Motor neuron (in vitro differentiated cells): ENCODE measurements around the gene CAPN8. TPM values are rescaled to one million over a fixed set of nuclear protein-coding genes. Genes with fewer than 3 reads are reported as not detected.

Source experiments
- ATAC-seq, 8 experiments: fragments of 200-7000 bp; cut with Tn5 transposase; replicated peaks in 6 of 8; 2 replicates each; pipeline ENCODE4 v1.8.0; 2021; ENCODE audit warnings: mild to moderate bottlenecking in 8 of 8, moderate library complexity in 8 of 8
- H3K27ac ChIP-seq, 2 donors: fragments of 250-450 bp; sonication (Bioruptor Pico); 2 replicates each; pipeline ENCODE4 v1.9.0; 2021; ENCODE audit warnings: antibody characterized with exemption in 2 of 2, mild to moderate bottlenecking in 2 of 2, moderate library complexity in 1 of 2
- H3K4me1 ChIP-seq, 2 donors: fragments of 250-450 bp; sonication (Bioruptor Pico); replicated peaks in 1 of 2; 2 replicates each; pipeline ENCODE4 v1.6.1; 2021; ENCODE audit warnings: antibody characterized with exemption in 2 of 2, mild to moderate bottlenecking in 2 of 2, moderate library complexity in 1 of 2
- H3K4me3 ChIP-seq, 5 donors: fragments of 250-450 bp; sonication (Bioruptor Pico); 2 replicates each; pipeline ENCODE4 v1.9.0; 2021; ENCODE audit warnings: antibody characterized with exemption in 5 of 5, mild to moderate bottlenecking in 5 of 5, moderate library complexity in 4 of 5
- WGBS, 10 experiments: fragments of 450-650 bp; shearing (Covaris generic); methylation state at CpG; one replicate each; pipeline ENCODE4 v1.0.0; 2022; 5-methylcytosine and 5-hydroxymethylcytosine counted together
- in situ Hi-C, 9 experiments: fragments of 400-800 bp; cut with MboI; loops; one replicate each; pipeline ENCODE4 v1.15.0; 2021; ENCODE audit warnings: low sequenced_read_pairs in 9 of 9, low pct_unique_long_range_greater_than_20kb in 2 of 9; ENCODE audit not compliant: unreplicated experiment in 9 of 9
- total RNA-seq, 8 experiments: library from RNA; unstranded; fragments of 300-600 nt; gene quantifications; 2 replicates each; pipeline versions ENCODE4 v1.2.3 to v1.2.4, GENCODE V29; 2022

The CAPN8 gene
- total RNA-seq, 8 experiments from 2014 or later, result 0.05 to 6.1 (median 1.5) TPM; not detected in 1

DNA sequence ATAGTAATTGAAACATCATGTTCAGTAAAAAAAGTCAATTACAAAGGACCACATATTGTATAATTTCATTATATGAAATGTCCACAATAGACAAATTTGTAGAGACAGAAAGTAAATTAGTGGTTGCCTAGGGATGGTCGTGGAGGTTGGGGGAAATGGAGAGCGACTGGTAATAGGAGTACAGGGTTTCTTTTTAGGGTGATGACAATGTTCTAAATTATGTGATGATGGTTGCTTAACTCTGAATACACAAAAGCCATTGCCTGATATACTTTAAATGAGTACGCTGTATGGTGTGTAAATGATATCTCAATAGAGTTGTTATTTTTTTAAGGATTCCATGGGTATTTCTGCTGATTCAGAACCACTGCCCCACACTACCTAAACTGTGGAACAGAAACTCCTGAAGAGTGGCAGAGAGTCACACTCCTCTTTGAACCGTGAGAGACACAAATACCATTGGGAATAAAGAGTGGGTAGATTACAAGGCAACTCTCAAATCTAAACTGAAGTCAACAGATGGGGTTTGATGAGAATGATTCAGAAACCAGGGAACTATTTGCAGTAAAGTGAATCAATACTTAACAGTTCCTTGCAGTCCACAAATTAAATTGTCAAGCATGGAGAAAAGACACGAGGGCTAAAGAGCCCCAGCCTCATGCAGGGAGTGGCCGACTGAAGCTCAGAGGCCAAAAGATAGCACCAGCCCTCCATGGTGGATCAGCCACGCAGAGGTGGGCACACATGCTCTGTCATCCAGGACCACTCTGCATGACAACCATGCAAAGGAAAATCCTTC, 118.0 kb downstream of the CAPN8 start:
- Histone ChIP-seq H3K4me1 (peaks cover 0 to 3% of the 10 kb centered on the region in 2 donors), H3K4me3 (no peak overlapping the region), H3K27ac (no peak overlapping the region)
- ATAC-seq, result no peak
- in situ Hi-C loops, result no loop called here
- WGBS, 10 experiments, result 58 to 100% (median 80%) methylated on average over 1 to 7 of the region's 7 CpGs; no CpG with 5 or more reads in 1 of the 10 experiments

DNA sequence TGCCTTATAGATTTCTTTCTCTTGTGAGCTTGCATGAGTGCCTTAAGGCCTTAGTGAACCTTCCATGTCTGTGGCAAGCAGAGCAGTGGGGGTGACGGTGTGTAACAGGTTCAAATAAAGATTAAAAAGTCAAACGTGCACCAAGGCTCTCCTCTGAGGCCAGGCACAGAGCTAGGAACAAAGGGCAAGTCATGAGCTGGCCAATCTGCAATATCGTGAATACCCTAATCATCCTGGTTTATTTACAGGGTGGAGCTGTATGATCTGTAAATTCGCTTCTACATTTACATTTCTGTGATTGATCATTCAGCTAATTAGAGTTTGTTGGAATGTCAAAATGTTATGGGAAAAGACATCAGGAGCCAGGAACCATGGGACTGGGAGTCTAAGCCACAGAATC, 120.2 kb downstream of the CAPN8 start:
- no peak overlapping the region for H3K4me3 ChIP-seq
- peak in 3 of 8 experiments; percentile 45 to 91 (median 52) for ATAC-seq
- H3K27ac ChIP-seq, result no peak overlapping the region
- in situ Hi-C loops, result no loop called here
- peaks cover 0 to 3% of the 10 kb centered on the region in 2 donors for H3K4me1 ChIP-seq
- WGBS, 10 experiments, result 13 to 89% (median 77%) methylated on average over 1 to 4 of the region's 4 CpGs; no CpG with 5 or more reads in 1 of the 10 experiments

DNA sequence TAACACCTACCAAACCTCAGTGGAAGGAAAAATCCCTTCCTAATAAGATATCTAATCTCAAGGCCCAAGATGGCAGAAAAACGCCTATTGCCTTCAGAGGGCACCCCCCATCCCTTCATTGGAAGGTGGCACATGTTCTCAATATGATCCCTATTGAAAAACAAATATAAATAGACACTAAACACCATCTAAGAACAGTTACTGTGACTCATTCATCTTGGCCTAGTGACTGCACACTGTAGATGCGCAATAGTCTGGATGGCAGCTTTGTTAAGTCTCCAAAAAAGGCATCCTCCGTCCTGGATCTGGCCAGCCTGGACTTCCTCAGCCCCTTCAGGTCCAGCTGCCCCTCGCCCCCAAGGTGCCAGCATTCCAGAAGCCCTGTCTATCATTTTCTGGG, 121.9 kb downstream of the CAPN8 start:
- H3K4me3 ChIP-seq, result no peak overlapping the region
- no peaks in the 10 kb centered on the region for H3K4me1 ChIP-seq
- no peak overlapping the region for H3K27ac ChIP-seq
- peak in 1 of 8 experiments; percentile 52 for ATAC-seq
- in situ Hi-C loops, result no loop called here
- 0 to 90% (median 57%) methylated on average over 1 to 4 of the region's 4 CpGs; no CpG with 5 or more reads in 2 of the 10 experiments for WGBS, 10 experiments

DNA sequence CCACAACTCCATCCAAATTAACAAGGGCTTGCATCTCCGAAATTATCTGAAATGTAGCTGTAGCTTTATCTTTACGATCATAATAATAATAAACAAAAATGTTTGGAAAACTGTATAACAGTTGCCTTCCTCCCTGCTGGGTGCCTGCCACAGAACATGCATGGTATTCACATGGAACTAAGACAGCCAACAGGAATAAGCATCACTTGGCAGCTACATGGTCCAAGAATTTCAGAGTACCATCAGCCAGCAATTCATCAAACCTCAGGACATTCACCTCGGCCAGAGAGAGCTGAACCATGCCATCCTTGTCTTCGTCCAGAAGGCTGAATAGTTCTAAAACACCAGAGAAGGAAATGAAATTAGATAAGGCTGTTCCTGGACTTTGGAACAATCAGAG, 122.7 kb downstream of the CAPN8 start:
- Histone ChIP-seq H3K4me1 (no peaks in the 10 kb centered on the region), H3K4me3 (no peak overlapping the region), H3K27ac (no peak overlapping the region)
- no peak for ATAC-seq
- in situ Hi-C loops, result no loop called here
- 19 to 90% (median 60%) methylated on average over 2 to 4 of the region's 4 CpGs for WGBS, 10 experiments

DNA sequence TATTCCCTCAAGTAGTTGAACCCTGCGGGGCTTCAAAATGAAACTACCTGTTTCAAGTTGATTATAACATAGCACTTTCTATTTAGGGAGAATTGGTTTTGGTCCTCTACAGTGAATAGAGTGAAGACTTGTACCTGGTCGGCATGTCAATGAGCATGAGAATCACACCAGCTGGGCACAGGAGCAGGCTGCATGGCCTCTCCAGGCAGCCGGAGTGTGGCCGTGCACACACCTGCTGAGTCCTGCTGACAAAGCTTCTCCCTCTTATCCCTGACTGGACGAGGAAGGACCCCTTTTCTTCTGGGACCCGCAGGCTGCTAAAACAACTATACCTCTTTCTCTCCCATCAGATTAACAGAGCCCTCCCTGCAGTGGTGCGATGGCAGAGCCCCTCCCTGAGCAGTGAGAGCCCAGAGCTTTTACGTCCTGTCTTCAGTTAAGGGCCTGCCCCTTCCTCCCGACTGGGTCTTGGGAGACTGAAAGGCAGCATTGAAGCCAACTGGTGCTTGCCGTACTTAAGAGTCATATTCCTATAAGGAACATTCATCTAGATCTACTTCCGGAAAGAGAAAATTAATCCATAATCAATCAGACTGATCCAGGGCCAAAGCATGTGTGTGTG, 124.9 kb downstream of the CAPN8 start:
- no peak overlapping the region for H3K27ac ChIP-seq
- H3K4me3 ChIP-seq, result no peak overlapping the region
- H3K4me1 ChIP-seq, result no peaks in the 10 kb centered on the region
- 0 to 100% (median 83%) methylated on average over 1 to 9 of the region's 11 CpGs; no CpG with 5 or more reads in 1 of the 10 experiments for WGBS, 10 experiments
- in situ Hi-C loops, result no loop called here
- ATAC-seq, result no peak

DNA sequence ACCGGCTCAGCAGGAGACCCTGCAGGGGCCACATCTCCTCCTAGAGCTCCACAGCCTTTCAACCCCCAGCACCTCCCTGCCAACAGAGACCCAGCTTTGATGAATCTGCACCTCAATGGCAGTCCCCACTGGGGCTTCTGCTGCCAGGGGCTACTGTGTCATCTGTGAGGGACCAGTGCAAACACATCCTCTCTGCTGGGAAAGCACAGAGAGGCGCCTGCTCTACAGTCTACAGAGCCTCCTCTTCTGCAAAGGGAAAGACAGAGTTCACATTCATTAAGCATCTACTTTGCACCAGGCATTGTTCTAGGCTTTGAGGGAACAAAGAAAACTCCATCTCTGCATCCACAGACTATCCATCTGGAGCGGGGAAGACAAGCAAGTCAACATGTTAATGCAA, 125.8 kb downstream of the CAPN8 start:
- no peak overlapping the region for H3K4me3 ChIP-seq
- H3K27ac ChIP-seq, result no peak overlapping the region
- WGBS, 10 experiments, result 32 to 78% (median 42%) methylated on average over 1 to 3 of the region's 3 CpGs; no CpG with 5 or more reads in 5 of the 10 experiments
- in situ Hi-C loops, result no loop called here
- no peaks in the 10 kb centered on the region for H3K4me1 ChIP-seq
- ATAC-seq, result peak in 1 of 8 experiments; percentile 51

DNA sequence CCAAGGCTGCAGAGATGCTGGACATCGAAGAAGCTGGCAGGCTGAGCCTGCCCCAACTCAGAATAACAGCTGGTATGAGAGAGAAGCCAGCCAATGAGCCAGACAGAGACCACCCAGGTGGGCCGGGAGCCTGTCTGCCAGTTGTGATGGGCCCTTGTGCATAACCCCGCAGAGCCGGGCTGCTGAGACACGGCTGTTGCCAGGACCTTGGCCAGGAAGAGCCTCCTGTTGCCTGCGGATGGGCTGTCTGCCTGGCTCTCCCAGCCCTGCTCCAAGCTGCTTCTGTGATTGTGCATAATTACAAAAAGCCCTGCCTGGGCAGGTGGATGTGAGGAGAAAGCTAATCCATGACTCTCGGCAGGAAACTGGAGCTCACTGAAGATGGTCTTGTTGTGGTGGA, 126.5 kb downstream of the CAPN8 start:
- in situ Hi-C loops, result no loop called here
- 72 to 100% (median 84%) methylated on average over 1 to 7 of the region's 7 CpGs; no CpG with 5 or more reads in 6 of the 10 experiments for WGBS, 10 experiments
- no peak for ATAC-seq
- H3K4me1 ChIP-seq, result no peaks in the 10 kb centered on the region
- no peak overlapping the region for H3K4me3 ChIP-seq
- no peak overlapping the region for H3K27ac ChIP-seq

DNA sequence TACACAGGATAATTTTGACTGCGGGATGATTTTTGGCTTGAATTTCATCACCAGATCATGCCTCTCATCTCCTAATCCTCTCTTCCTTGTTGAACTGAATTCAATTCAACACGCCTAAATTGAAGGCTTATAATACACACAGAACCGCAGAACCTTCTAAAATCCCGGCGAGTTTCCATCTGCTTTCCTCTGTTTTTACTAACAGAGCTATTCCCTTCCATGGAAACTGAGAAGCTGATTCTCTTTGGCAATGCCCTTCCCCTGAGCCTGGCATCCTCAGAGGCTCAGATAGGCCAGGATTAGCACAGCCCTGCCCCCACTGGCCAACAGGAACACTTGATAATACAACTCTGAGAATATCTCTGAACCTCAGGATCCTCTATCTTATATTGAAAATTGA, 130.2 kb downstream of the CAPN8 start:
- Histone ChIP-seq H3K27ac (no peak overlapping the region), H3K4me1 (no peaks in the 10 kb centered on the region), H3K4me3 (no peak overlapping the region)
- no peak for ATAC-seq
- in situ Hi-C loops, result no loop called here
- 48 to 100% (median 85%) methylated on average over 1 to 5 of the region's 5 CpGs; no CpG with 5 or more reads in 3 of the 10 experiments for WGBS, 10 experiments

DNA sequence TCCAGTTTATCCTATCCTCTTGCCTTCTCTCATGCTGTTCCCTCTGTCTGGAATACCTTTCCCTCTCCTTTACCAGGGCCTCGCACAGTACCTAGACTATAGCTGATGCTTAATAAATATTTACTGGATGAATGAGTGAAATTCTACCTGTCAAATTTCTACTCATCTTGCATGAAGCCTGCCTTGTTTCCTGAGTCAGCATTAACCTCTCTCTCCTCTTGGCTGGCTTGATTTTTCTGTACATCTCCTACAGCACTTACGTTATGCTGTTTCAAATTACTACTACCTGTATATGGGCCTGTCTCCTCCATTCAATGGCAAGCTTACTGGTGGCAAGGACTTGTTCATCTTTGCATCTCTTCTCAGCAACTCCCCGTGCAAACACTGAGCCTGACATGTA, 130.8 kb downstream of the CAPN8 start:
- ATAC-seq, result no peak
- Histone ChIP-seq H3K4me3 (no peak overlapping the region), H3K27ac (no peak overlapping the region), H3K4me1 (no peaks in the 10 kb centered on the region)
- in situ Hi-C loops, result no loop called here
- 20 to 84% (median 71%) methylated on average over 1 to 3 of the region's 3 CpGs; no CpG with 5 or more reads in 2 of the 10 experiments for WGBS, 10 experiments

DNA sequence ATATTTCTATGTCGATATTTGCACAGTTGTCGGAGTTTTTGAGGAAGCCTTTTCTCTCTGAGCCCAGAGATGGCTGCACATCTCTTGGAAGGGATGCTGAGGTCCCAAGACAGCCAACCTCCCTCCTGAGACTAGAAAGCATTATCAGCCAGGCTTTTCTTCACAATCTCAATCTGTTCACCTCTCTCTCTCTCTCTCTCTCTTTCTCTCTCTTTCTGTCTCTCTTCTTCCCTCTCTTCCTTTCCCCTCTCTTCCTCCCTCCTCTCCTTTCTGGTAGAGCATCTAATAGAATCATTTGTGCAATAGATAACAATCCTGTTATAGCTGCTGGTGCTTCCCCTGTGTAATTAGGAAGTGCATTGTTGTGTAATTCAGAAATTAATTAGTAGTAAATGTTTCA, 131.8 kb downstream of the CAPN8 start:
- Histone ChIP-seq H3K27ac (no peak overlapping the region), H3K4me3 (no peak overlapping the region), H3K4me1 (no peaks in the 10 kb centered on the region)
- no peak for ATAC-seq
- 0 to 89% (median 35%) methylated on average over 2 of the region's 2 CpGs; no CpG with 5 or more reads in 2 of the 10 experiments for WGBS, 10 experiments
- in situ Hi-C loops, result no loop called here

DNA sequence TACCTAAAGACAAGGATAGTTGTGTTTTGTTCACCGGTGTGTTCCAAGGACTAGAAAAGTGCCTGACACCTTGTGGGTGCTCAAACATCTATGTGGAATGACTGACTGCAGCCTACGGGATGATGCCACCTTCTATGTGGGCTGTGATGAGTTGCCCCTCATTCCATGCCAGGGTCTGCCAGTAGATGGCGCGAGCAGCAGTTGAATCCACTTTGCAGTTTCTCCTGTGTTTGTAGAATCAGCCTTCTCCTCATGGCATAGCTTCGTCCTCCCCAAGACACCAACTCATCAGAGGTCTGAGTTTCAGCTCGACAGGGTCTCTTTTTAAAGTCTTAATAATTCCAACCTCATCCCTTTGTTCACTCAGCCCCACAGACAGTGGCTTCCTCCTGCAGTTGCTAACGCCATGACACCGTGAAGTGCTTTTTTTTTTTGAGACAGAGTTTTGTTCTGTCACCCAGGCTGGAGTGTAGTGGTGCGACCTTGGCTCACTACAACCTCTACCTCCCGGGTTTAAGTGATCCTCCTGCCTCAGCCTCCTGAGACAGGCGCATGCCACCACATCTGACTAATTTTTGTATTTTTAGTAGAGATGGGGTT, 133.7 kb downstream of the CAPN8 start:
- no peaks in the 10 kb centered on the region for H3K4me1 ChIP-seq
- H3K27ac ChIP-seq, result no peak overlapping the region
- in situ Hi-C loops, result no loop called here
- 0 to 100% (median 62%) methylated on average over 1 to 11 of the region's 11 CpGs for WGBS, 10 experiments
- H3K4me3 ChIP-seq, result no peak overlapping the region
- peak in 3 of 8 experiments; percentile 59 to 89 (median 61) for ATAC-seq

DNA sequence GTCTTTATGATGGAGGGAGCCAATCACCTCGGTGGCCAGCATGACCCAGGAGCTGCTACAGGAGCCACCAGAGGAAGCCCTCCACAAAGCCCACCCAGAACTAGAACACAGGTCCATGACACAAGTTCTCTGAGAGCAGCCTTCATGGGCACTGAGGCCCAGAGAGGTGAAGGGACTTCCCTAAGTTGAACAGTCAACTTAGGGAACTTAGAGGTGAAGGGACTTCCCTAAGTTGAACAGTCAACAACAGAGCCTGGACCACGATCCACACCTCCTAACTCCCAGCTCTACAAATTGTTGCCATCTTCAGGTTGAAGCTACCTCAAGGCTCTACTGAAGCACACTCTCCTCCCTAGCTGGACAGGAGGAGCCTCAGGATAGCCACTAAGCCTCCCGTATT, 139.5 kb downstream of the CAPN8 start:
- Histone ChIP-seq H3K4me3 (no peak overlapping the region), H3K4me1 (no peaks in the 10 kb centered on the region), H3K27ac (no peak overlapping the region)
- no peak for ATAC-seq
- in situ Hi-C loops, result no loop called here
- 0 to 79% (median 61%) methylated on average over 1 to 3 of the region's 3 CpGs; no CpG with 5 or more reads in 4 of the 10 experiments for WGBS, 10 experiments

DNA sequence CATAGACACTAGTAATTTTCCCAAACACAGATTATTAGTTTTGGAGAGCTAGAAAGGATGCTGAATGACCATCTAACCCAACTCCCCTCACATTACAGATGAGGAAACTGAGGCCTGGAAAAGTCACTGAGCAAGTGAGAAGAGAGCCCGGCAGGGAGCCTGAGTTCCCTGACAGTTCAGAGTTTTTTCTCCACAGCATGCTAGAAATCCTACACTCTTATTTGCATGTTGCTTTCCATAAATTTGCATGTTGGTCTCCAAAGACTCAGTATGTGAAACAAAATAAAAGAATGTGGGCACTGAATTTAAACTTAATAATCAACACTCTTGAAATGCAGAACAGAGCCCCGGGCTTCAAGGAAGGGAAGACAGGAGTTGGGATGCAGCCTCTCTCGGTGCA, 140.0 kb downstream of the CAPN8 start:
- H3K27ac ChIP-seq, result no peak overlapping the region
- H3K4me3 ChIP-seq, result no peak overlapping the region
- in situ Hi-C loops, result no loop called here
- 27 to 80% (median 60%) methylated on average over 1 to 3 of the region's 3 CpGs; no CpG with 5 or more reads in 2 of the 10 experiments for WGBS, 10 experiments
- ATAC-seq, result peak in 3 of 8 experiments; percentile 47 to 75 (median 52)
- no peaks in the 10 kb centered on the region for H3K4me1 ChIP-seq
